NB4 (cell line): ENCODE results near the gene GNB1.

Source experiments
- CTCF ChIP-seq: IDR thresholded peaks from one replicate; pipeline ENCODE4 v1.5.1; 2012; ENCODE audit warnings: low read depth, low read length
- MAX ChIP-seq: IDR thresholded peaks from 2 replicates; pipeline ENCODE4 v1.6.1; 2011; ENCODE audit warnings: low read depth, low read length
- POLR2A ChIP-seq: IDR thresholded peaks from 2 replicates; pipeline ENCODE4 v1.6.1; 2011; ENCODE audit warnings: mild to moderate bottlenecking; ENCODE audit not compliant: insufficient read length; ENCODE audit errors: extremely low read depth

GRCh38 chr1:1781526-1781903 lies 109.4 kb downstream of the GNB1 start:
- no peak for TF ChIP-seq POLR2A
- TF ChIP-seq MAX, result no peak
- no peak for TF ChIP-seq CTCF
